Measurements from ENCODE around the gene MYO18A.

- TF ChIP-seq, protein P1, sequence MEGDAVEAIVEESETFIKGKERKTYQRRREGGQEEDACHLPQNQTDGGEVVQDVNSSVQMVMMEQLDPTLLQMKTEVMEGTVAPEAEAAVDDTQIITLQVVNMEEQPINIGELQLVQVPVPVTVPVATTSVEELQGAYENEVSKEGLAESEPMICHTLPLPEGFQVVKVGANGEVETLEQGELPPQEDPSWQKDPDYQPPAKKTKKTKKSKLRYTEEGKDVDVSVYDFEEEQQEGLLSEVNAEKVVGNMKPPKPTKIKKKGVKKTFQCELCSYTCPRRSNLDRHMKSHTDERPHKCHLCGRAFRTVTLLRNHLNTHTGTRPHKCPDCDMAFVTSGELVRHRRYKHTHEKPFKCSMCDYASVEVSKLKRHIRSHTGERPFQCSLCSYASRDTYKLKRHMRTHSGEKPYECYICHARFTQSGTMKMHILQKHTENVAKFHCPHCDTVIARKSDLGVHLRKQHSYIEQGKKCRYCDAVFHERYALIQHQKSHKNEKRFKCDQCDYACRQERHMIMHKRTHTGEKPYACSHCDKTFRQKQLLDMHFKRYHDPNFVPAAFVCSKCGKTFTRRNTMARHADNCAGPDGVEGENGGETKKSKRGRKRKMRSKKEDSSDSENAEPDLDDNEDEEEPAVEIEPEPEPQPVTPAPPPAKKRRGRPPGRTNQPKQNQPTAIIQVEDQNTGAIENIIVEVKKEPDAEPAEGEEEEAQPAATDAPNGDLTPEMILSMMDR (IDR thresholded peaks at IDR 0.05 in 2 of 3, conservative IDR thresholded peaks at IDR 0.05 in 1 of 3; ENCODE audit: borderline replicate concordance in 1 of 3, insufficient read depth in 1 of 3, low read depth in 2 of 3, low read length in 2 of 3): no peak
- TF ChIP-seq, protein P2, sequence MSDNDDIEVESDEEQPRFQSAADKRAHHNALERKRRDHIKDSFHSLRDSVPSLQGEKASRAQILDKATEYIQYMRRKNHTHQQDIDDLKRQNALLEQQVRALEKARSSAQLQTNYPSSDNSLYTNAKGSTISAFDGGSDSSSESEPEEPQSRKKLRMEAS (IDR thresholded peaks at IDR 0.05): no peak
- no peak for TF ChIP-seq EZH2 (IDR thresholded peaks at IDR 0.05)
- no peak for TF ChIP-seq RAD21 (IDR thresholded peaks at IDR 0.05; ENCODE audit: low read depth)
- TF ChIP-seq SIN3A (IDR thresholded peaks at IDR 0.05; ENCODE audit: low read depth): no peak
- no peak for TF ChIP-seq ZNF274 (IDR thresholded peaks at IDR 0.05; ENCODE audit: low read depth, low read length)
- no peak for TF ChIP-seq EZH2phosphoT487 (IDR thresholded peaks at IDR 0.05; ENCODE audit: borderline replicate concordance)
- no peak for TF ChIP-seq POLR2A (IDR thresholded peaks at IDR 0.05; ENCODE audit: borderline replicate concordance, extremely low read depth, insufficient read depth, insufficient read length)
- no peak for TF ChIP-seq JUND (IDR thresholded peaks at IDR 0.05)
Observed at GRCh38 chr17:29169806-29170591, 10.2 kb downstream of the MYO18A start.

All from HCT116 (cell line).